GM13977 (cell line): Measurements from ENCODE around the gene CILP2.
A peak's percentile ranks its signal among the peaks of the same experiment; 100 is the strongest.

Experiments
- DNase-seq: peaks from one replicate; pipeline ENCODE4 v3.0.0; 2012; ENCODE audit warnings: low spot score
- CTCF ChIP-seq: IDR thresholded peaks from 2 replicates; pipeline ENCODE4 v1.5.1; 2012; ENCODE audit warnings: mild to moderate bottlenecking, control low read depth; ENCODE audit not compliant: insufficient read depth; ENCODE audit errors: extremely low read depth, missing control alignments
- in situ Hi-C: fragments of 300-500 bp; cut with MboI; formaldehyde crosslinking; loops from one replicate; pipeline ENCODE4 v1.12.0; 2022; ENCODE audit warnings: low sequenced_read_pairs, low pct_unique_long_range_greater_than_20kb, mixed read lengths, inconsistent platforms; ENCODE audit not compliant: unreplicated experiment

The CILP2 gene

GRCh38 chr19:19538061-19538784, at the start of gene CILP2:
TSS of gene CILP2 (plus strand) at chr19:19538265. CDS start at chr19:19538350, 85 bp downstream.
- in situ Hi-C loops = loop anchor here (25.0 kb wide), 2 partner anchors 424 to 699 kb away; no protein-coding TSS in a partner anchor
- TF ChIP-seq CTCF = no peak
- peak; percentile 83 for DNase-seq

- in situ Hi-C loops = loop anchor here (25.0 kb wide), 1 partner anchor 327 kb away; the partner anchor contains the start of gene MEF2B
- peak; percentile 80 for DNase-seq
- no peak for TF ChIP-seq CTCF
Observed at GRCh38 chr19:19488875-19489690, 49.0 kb upstream of the CILP2 start.

- in situ Hi-C loops = loop anchor here (5.0 to 25.0 kb wide), 2 partner anchors 123 to 328 kb away; partner anchors contain the start of gene MEF2B
- no peak for TF ChIP-seq CTCF
Observed at GRCh38 chr19:19489804-19490204, 48.3 kb upstream of the CILP2 start.

GRCh38 chr19:19490214-19490968, 47.7 kb upstream of the CILP2 start:
- DNase-seq = peak; percentile 88
- peak; percentile 86 for TF ChIP-seq CTCF
- in situ Hi-C loops = loop anchor here (5.0 to 25.0 kb wide), 2 partner anchors 123 to 328 kb away; partner anchors contain the start of gene MEF2B

More at GRCh38 chr19:19489804-19490204, 48.3 kb upstream of the CILP2 start:
- DNase-seq = no peak

- in situ Hi-C loops = loop anchor here (5.0 to 25.0 kb wide), 2 partner anchors 124 to 329 kb away; partner anchors contain the start of gene MEF2B
- TF ChIP-seq CTCF = no peak
- DNase-seq = no peak
Observed at GRCh38 chr19:19491321-19492025, 46.6 kb upstream of the CILP2 start.
